Fibroblast of skin of right quadriceps (primary cell): ENCODE data around the gene ACTRT2.
A peak's percentile ranks its signal among the peaks of the same experiment; 100 is the strongest.

Source experiments
- DNase-seq: peaks from one replicate; pipeline ENCODE4 v3.0.0-alpha.2; 2013

Gene ACTRT2

GRCh38 chr1:2983706-2984398 is 37.4 kb upstream of the ACTRT2 start:
- no peak for DNase-seq

DNA sequence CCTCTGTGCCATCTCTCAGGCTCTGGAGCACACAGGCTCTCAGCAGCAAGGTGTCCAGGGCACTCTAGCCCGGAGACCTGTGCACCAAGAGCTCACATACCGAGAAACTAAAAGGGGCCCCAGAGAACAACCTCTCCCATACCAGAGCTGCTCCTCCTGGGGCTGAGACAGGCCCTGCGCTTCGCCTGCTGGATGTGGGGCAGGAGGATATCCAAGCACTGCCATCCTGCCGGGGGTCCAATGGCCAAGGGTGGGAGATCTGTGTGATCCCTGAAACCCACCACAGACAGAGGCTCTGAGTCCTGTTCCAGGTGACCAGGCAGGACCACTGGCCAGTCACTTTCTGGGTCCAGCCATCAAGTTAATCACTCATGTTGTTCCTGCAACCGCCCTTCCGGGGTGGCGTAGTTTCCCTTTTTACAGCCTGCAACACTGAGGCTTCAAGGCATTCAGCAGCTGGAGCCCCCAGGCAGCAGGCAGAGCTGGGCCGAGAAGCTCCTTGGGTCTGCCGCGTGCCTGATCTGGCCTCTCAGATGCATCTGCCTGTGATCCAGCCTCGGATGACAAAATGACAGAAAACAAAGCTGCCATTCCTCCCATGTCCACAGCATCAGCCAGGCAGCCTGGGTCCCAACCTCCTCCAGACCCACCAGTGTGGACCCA is 36.7 kb upstream of the ACTRT2 start:
- no peak for DNase-seq

DNA sequence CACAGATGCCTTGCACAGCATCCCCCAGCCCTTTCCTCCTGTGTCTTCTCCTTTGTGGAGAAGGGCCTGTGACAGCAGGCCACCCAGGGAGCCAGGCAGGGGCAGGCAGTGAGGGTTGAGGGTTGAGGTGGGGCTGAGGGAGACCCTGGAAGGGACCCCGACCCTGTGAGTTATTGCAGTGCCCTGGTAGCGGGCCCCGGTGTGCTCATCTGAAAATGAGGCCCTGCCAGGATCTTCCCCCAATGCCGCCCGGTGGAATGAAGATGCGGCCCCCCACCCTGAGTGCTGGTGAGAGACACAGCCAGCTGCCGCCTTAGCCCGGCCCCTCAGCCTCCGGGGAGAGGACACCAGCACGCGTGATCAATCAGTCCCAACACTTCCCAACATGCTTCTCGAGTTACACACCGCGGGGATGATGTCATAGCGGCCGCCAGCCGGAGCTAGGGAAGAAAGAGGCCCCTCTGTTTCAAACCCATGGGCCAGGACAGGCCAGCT is 36.2 kb upstream of the ACTRT2 start:
- DNase-seq, result peak; percentile 14

DNA sequence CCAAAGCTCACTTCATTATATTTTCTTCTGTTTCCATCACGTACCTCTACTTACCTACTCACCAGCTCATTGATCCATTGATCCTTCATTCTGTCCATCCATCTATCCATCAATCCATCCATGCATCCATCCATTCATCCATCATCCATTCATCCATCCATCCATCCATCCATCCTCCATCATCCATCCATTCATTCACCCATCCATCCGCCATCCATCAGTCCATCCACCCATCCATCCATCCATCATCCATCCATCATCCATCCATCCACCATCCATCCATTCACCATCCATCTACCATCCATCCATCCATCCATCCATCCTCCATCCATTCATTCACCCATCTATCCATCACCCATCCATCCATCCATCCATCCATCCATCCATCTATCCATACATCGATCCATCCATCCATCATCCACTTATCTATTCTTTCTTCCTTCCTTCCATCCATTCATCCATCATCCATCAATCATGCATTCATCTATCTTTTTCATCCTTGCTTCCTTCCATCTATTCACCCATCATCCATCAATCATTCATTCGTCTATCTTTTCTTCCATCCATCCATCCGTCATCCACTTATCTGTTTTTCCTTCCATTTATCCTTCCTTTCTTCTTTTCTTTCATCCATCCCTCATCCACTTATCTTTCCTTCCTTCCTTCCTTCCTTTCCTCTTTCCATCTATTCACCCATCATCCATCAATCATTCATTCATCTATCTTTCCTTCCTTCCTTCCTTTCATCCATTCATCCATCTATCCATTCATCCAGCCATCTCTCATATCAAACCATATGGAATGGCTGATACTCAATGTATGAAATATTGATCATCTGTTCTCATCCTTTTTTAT is 35.3 kb upstream of the ACTRT2 start:
- no peak for DNase-seq

DNA sequence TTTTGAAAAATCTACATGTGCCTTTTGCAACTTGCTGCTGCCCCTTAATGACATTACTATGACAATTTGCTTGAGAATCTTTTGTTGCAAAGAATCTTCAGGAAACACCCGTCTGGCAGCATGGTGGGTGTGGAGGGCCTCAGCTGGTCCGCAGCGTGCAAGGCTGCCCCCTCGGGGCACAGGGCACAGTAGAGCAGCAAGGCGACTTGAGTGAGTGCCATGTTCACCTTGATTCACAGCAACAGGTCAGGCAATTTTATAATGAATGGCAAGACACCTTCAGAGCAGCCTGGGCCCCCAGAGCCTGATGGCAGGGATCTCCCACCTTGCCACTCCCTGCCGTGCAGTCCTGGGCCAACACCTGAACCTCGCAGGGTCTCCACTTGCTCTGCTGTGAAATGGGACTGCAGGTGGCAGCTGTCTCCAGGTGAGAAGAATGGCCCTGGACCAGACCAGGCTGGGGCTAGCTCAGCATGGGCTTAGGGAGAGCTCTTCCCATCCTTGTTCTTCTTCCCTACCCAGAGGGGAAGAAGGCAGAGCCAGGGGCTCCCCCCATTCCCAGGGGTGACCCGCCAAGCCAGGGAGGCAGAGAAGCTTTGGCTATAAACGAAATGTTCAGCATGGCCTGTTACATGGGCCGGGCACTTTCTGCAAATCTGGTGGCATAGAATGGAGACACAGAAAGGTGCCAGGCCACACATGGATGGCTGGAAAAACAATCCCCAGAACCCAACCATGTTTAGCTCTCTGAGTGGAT is 34.5 kb upstream of the ACTRT2 start:
- DNase-seq, result no peak

- no peak for DNase-seq
Measured at GRCh38 chr1:2987773-2988172, 33.5 kb upstream of the ACTRT2 start.

- DNase-seq, result no peak
Measured at GRCh38 chr1:2988256-2988655, 33.0 kb upstream of the ACTRT2 start.

DNA sequence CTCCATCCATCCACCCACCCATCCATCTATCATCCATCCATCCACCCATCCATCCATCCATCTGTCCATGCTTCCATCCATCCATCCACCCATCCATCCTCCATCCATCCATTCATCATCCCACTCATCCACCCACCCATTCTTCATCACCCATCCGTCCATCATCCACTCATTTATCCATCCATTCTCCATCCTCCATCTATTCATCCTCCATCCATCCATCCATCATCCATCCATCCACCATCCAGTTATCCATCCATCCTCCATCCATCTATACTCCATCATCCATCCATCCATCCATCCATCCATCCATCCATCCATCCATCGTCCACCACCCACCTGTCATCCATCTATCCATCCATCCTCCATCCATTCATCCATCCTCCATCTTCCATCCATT is 32.1 kb upstream of the ACTRT2 start:
- DNase-seq, result no peak

GRCh38 chr1:2989976-2990375 is 31.3 kb upstream of the ACTRT2 start:
- no peak for DNase-seq

- no peak for DNase-seq
Measured at GRCh38 chr1:2990376-2991115, 30.7 kb upstream of the ACTRT2 start.

DNA sequence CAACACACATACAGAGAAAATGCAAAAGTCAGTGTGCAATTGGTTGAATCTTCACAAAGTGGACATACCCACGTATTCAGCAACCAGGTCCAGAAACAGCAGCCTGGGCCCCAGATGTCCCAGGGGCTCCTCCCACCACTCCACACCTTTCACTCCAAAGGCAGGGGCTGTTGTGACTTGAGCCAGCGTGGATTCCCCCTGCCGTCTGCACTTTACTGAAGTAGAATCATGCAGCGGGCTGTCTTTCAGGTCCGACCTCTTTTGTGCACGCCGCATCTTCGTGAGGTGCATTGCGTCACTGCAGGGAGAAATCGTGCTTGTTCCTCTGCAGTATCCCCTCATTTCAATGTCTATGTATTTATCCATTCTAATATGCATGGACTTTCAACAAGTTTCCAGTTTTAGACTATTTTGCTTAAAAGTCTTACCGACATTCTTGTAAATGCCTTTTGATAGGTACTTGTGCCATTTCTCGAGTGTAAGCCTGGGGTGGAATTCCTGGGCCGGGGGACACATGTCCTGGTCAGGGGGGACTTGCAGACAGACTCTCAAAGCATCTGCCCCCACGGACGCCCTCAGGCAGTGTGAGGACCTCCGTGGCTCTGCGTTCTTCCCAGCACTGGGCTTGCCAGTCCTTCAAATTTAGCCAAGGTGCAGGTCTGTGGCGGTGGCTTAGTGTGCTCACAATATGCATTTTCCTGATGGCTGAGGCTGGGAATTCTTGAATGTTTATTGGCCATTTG is 29.3 kb upstream of the ACTRT2 start:
- no peak for DNase-seq

- DNase-seq, result no peak
Measured at GRCh38 chr1:2998503-2999100, 22.7 kb upstream of the ACTRT2 start.

GRCh38 chr1:2999138-2999537 is 22.1 kb upstream of the ACTRT2 start:
- no peak for DNase-seq

DNA sequence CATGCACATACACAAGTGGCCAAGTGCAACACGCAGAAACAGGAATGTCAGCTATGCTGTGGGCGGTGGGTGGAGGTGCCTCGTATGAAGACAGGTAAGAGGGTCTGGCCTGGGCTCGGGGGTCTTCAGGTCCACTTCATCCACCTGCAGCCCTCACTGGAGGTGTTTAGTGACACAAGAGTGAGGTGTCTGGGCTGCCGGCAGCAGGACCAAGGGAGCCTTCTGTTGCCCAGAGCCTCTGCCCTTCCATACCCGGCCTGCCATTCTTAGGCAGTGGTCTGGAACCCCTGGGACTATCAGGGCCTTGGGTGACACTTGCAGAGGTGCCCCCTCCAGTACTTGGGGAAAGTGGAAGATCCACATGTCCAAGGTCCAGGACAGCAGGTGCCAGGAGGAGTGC is 21.7 kb upstream of the ACTRT2 start:
- DNase-seq, result no peak

DNA sequence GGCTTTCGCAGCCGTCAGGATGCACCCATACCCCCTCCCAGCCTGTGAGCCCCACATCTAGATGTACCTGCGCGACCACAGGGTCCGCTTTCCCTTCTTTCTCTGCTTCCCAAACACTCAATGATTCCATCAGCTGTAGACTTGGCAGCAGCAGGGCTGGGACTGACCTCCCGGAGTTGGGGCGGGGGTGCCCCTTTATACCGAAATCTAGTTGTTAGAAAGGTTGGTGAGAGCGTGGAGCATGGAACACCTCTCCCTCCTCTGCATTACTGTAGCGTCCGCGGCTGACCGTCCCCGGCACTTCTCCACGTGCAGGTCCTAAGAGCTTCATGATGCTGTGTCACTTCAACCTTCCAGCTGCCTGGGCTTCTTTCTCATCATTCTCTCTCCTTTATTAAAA is 21.1 kb upstream of the ACTRT2 start:
- no peak for DNase-seq

GRCh38 chr1:3000671-3001470 is 20.4 kb upstream of the ACTRT2 start:
- DNase-seq, result no peak

DNA sequence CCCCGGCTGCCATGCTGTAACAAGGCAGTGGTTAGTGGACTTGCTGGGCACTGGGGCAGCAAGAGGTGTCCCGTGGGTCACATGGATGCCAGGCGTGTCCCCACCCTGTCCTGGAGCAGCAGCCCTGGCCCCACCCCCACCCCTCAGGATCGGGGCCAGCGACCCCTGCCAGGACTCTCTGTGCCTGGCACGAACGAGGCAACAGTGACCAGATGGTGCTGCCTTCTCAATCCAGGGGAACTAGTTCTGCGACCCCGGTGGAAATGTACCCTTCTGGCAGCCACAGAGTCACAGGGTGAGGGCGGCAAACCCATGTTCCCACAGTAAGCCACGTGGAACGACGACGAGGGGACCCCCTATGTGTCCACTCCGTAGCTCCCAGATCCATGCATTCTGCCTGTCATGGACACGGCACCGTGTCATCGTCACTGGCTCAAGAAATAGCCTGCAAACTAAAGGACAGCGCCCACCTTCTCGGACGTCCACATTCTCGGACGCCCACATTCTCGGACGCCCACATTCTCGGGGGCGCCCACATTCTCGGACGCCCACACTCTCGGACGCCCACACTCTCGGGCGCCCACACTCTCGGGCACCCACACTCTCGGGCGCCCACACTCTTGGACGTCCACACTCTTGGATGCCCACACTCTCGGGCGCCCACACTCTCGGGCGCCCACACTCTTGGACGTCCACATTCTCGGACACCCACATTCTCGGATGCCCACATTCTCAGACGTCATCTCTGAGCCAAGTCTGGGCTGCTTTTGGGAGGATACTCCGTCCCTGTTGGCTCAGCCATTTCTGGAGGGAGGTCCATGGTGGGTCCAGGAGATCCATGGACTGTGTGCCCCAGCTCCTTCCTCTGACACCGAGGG is 19.6 kb upstream of the ACTRT2 start:
- DNase-seq, result no peak

GRCh38 chr1:3002349-3003038 is 18.8 kb upstream of the ACTRT2 start:
- DNase-seq, result no peak
